ENCODE data around the gene RANBP1.

RANBP1 gene

DNA sequence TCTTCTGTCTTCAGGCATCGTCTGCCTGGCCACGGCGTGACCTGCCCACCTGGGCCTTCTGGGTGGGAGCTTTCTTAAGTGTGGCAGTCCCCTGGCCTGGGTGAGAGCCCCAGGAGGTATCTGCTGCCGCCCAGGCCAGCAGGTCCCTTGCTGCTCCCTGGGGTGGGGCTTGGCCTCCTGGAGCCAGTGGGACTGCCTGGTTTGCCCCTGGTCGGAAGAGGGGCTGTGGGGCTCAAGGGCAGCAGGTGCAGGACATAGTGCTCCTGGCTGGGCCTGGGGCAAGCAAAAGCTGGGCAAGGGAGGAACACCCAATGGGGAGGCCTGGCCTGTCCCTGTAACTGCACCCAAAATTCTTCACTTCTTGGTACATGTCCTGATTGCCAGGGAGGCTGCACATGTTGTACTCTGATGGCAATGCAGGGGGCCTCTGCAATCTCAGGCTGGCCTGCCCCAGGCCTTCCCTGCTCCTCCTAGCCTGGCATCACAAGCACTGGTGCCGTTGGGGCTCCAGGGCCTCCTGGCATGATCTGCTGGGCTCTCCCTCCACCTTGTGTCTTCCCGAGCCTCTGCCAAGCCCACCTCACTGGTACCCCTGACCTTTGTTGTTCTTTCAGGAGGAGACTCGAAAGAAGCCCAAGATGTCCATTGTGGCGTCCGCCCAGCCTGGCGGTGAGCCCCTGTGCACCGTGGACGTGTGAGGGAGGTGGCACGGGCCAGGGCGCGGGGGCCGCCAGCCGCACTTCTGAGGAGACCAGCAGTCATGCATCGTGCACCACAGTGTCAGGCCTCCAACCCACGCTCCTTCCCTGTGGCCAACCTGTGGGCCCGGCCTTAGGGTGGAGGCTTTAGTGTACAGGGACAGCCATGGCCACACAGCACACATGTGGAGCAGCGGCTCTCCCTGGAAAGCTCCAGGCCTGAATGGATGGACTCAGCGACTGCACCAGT is 6.2 kb upstream of the RANBP1 start:
- no peak for DNase-seq

DNA sequence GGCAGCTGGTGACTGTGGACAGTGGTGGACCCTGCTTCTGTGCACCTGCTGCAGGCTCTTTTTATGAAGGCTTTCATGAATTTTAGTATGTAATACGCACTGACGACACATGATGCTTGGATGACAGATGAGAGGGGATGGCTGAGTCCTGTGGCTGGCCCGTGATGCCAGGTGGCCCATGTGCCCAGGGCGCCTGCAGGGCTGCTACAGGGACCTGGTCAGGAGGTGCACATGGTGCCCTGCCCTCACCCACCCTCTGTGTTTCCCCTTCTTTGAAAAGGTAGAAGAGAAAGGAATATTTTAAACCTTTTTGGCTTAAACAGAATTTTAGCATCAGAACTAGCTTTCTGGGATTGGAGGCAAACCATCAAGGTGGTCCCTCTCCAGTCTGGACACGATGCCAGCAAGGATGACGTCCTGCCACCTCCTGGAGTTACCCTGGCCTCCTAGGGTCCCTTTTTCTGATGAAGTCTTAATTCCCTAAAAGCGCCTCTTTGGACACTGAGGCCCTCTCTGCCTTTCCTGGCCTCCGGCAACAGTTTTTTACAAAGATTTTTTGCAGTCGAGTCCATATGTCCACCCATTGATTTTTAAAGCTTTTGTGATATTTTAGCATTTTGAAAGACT is 5.4 kb upstream of the RANBP1 start:
- DNase-seq = no peak

DNA sequence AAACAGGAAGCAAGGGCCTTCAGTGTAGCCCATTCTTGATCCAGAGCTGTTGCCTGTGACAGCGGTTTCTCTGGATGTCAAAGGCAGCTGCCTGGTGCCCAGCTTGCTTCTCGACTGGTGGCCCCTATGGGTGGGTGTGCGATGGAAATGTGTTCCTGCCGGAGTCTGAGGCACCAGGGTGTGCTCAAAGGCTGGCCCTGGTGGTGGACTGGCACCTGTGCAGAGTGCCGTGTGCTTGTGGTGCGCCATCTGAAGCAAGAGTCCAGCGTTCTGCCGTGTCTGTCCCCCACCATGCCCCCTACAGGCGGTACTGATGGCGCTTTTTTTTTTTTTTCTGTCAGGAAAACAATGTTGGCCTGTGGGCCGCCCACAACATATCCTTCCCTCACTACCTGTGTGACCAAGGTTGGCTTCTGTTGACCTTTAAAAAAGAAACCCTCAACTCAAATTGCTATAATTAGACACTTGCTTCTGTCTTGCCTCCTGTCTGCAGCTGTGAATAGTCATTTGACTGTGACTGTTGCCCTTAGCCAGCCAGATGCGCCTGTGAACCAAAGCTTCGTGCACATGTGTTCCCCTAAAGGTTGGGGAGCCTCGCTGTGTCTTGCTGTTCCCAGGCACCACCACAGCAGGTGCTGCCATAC is 4.7 kb upstream of the RANBP1 start:
- DNase-seq = no peak

DNA sequence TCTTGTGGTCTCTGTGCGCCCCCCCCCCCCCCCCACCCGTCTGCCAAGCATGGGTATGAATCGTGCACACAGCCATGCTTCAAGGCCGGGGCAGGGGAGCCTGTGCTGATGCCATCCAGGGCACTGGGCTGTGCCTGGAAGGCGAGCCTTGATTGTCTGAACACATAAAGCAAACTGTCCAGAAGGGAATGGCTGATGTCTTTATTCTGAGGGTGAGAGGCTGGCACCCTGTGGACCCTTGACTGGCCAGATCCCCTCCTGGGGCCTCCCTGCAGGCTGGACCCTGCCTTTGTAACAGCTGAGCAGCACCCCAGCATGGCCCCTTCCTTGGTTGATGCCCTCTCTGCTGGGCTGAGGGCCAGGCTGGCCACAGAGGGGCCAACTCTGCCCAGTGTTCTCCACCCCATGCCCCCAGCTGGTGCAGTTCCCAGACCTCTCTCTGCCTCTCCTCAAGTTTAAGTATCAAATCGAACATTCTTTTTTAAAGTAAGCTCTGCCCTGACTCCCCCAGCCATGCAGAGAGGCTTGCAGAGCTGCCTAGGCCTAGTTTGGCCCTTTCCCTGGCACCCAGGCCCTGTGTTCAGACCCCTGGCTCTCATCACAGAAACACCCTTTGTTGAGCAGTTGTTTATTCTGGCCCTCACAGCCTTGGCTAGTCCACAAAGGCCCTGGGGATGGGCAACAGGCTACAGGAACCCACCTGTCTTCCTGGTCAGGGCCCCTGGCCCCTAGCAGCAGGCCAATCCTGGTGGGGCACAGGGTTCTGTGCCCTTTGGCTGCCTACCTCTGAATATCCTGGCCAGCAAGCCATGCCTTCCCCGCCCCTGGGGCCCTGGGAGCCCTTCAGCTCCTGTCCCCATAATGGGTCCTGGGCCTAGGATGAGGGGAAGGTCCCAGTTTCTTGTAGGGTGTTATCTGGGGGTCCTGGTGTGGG is 3.9 kb upstream of the RANBP1 start:
- DNase-seq = no peak

DNA sequence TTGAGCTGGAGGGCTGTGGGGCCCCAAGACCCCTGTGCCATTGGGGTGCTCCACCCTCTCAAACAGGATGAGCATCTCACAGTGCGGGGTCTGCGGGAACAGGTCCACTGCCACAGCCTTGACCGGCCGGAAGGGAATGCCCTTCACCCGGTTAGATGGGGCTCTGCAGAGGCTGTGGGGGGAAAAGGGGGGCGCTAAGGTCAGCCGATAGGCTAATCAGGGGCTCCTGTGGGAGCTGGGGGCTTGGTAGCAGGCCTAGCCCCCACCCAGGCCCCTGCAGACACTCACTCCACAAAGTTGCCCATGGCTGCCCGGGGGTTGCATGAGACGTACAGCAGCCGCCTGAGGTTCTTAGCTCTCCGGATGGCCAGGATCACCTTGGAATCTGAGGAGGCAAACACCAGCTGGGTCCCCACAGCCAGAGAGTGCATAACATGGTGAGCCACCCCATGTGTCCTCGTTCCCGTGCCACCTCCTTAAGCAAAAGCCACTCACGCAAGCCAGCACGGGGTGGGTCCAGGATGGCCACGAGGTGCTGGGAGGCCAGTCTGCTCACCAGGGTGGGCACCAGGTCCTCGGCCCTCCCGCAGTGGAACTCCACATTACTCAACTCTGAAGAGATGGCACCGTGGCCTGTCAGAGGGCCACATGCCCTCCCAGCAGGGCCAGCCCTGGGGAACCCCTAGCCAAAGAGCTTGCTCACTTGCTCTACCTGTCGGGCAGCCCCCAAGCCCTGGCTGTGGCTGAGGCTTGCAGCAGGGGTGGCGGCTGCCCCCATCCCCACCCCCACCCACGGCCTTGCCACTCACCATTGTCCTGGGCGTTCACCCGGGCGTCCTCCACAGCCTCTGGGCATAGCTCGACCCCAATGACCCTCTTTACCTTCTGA is 3.0 kb upstream of the RANBP1 start:
- DNase-seq = no peak

DNA sequence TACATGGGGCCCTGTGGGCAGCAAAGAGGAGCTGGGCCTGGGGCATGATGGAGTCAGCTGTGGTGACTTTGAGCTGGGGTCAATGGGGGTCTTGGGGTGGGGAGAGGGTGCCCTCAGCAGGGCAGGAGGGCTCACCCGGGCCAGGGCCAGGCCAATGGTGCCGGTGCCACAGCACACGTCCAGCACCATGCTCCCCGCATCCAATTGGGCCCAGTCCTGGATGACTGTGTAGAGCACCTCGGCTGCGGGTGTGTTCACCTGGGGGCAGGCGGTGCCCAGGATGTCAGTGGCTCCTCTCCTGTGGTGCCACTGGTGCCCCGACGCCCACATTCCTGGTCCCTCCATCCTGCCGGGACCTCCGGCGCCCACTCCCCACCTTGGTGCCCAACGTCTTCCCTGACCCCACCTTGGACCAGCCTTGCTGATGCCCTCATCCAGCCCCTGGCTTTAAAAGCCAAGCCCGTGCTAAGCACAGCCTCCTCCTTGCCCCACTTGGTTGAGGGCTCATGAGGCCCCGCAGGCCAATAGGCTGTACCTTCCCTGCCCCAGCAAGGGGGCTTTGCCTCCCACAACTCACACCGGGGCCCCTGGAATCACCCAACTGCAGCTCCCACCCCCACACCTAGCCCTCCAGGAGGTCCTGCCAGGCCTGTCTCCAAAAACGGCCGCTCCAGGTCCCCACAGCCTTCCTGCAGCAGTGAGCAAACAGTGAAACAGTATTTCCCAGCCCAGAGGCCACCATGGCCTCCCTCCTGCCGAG is 2.2 kb upstream of the RANBP1 start:
- DNase-seq = no peak

DNA sequence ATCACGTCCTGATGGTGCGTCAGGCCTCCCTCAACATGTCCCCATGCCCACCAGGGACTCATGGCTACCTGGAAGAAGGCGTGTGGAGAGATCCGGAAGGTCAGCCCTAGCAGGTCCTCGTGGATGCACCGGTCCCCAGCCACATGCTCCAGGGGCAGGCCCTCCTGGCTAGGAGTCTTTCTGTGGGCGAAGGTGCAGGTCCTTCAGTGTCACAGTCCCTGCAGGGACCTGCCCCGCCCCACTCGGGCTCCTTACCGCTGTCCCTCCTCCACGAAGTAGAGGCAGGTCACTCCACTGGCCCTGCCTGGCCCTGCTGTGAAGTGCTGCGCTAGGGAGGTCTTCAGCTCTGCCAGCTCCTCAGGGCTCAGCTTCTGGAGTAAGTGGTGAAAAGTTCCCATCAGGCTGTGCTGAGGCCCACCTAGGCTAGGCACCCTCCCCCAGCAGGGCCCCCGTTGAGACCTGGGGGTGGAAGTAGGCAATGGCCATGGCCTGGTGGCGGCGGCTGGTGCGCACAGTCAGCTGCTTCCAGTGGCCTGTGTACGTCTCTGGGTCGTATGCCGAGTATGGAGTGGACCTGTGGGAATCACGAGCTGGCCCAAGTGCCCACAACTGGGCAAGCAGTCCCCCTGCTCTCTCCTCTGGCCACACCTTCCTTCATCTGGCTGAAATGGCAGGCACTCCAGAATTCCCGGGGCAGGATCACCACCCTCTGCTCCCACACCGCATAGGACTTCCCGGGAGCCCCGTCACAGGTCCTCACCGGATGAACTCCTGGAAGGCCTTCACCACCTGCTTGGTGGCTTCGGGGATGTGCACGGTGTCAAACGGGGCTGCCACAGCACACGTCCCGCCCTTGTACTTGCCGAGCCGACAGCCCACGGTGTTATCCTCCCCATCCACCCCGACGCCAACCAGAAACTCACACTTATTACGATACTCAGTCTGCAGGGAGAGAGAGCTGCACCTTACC is 1.1 kb upstream of the RANBP1 start:
- no peak for DNase-seq

DNA sequence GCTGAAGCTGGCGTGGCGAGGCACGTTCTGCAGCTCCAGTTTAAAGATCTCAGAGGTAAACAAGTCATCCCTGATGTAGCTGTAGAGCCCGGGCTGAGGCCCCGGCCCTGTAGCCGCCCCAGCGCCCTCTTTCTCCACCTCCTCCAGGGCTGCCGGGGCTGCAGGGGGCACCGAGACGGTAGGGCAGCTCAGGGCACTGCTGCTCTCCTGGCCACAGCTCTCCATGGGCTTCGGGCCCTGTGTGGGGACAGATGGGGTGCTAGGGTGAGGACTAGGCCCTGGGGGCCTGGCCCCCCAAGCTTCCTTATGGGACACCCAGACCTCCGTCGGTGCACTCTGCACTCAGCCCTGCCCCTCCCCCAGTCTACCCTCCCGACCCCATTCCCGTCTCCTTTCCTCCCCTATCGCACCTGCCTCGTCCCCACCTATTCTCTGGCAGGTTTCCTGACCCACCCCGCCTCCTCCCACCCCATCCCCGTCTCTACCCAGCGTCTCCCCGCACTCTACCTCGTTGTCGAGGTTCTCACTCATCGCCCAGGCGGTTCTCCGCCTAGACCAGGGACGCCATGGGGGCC is 559 bp downstream of the RANBP1 start:
- no peak for DNase-seq

DNA sequence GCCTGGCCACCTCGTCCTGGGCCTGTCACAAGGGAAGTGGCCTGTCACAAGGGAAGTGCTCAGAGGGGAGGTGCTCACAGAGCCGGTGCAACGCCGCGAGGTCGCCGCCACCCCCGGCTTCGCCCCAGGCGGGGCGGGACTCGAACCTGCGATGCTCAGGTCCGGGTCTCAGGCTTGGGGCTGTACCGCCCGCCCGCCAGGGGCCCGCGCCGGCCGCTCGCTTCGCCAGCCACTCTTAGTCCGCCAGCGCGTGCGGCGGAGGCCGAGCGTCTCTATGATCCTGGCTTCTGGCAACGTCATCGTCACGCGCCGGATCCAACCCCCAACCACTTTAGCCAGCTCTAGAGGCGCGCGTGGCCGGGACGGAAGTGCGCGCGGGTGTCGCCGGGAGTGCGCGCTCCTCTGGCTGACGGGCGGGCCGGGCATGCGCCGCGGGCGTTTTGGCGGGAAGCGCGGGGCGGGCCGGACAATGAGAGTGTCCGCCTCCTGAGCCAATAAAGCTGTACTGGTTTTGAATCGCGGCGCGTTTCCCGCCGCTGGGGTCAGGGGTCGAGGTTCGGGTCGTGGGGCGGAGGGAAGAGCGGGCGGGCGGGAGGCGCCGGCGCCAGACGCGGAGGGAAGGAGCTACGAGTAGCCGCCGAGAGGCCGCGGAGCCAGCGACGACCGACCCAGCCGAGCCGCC is 1.2 kb downstream of the RANBP1 start, which contains the start of gene TRMT2A:
Gene TRMT2A (minus strand): TSS at position 276 of the 682 bp plus-strand sequence. CDS start 320 bp downstream, outside the sequence.
- DNase-seq = peak; percentile 61

DNA sequence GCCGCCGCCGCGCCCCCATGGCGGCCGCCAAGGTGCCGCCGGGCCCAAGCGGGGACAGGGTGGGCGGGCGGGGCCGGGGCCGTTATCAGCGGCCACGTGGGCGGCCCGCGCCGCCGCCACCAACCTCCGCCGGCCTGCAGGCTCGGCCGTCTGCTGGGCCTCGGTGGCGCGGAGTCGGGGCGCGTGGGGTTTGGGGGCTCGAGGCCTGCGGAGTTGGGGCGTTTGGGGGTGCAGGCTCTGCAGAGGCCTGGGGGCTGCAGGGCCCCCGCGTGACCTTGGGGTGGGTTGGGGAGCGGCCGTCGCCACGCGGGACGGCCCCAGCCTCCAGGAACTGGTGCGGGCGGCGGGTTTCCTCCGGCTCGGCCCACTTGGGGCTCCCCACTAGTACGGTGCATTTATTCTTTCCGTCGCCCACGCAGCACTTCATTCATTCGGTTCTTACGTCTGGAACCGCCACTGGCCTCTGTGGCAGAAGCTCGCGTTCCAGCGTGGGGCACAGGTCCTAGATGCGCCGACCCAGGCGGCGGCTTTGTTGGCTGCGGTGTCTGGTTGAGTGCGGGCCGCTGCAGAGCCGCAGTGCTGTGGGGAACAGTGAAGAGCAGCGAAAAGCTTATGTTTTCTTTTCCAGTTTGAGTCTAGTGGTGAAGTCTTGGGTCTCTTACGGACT is 1.9 kb downstream of the RANBP1 start:
- DNase-seq = no peak

DNA sequence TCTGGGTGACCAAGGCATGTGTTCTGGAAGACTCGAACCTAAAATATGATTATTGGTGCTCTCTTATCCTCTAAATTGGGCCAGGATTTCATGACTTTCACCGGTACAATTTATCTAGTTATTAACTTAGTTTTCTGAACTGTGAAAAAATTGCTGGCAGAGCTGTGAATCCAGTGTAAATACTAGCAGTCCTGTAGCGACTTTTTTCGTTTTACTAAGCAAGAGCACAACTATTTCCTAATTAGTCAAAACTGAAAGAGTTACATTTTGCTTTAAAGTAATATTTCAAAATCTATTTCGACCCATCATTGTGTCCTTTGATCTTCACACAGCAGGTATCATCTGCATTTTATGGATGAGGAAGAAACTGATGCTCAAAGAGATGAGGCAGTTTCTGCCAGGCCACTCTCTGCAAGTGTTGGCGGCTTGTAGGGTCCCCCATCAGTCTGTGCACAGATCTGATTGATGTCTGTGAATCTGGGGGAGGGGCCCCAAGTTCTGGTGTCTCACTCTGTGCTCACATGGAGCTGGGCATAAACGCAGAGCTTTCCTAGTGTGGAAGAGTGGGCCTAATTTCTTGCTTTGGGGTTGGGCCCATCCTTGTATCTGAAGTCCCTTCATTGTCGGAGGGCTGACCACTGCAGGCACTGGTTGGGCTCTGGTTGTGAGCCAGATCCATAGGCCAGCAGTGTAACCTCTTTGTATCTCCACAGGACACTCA is 2.6 kb downstream of the RANBP1 start:
- DNase-seq = no peak

DNA sequence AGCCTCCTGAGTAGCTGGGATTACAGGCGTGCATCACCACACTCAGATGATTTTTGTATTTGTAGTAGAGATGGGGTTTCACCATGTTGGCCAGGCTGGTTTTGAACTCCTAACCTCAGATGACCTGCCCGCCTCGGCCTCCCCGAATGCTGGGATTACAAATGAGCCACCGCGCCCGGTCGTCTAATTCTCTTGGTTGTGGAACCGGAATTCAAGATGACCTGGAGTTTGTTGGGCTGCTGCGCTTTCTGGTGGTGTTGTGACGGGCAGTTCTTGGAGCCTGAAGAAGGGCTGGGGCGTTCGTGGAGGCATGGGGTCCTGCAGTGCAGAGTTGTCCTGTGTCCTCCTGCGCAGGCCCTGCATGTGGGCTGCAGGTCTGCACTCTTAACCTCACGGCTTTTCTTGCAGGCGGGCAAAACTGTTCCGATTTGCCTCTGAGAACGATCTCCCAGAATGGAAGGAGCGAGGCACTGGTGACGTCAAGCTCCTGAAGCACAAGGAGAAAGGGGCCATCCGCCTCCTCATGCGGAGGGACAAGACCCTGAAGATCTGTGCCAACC is 6.0 kb downstream of the RANBP1 start:
- DNase-seq = no peak

DNA sequence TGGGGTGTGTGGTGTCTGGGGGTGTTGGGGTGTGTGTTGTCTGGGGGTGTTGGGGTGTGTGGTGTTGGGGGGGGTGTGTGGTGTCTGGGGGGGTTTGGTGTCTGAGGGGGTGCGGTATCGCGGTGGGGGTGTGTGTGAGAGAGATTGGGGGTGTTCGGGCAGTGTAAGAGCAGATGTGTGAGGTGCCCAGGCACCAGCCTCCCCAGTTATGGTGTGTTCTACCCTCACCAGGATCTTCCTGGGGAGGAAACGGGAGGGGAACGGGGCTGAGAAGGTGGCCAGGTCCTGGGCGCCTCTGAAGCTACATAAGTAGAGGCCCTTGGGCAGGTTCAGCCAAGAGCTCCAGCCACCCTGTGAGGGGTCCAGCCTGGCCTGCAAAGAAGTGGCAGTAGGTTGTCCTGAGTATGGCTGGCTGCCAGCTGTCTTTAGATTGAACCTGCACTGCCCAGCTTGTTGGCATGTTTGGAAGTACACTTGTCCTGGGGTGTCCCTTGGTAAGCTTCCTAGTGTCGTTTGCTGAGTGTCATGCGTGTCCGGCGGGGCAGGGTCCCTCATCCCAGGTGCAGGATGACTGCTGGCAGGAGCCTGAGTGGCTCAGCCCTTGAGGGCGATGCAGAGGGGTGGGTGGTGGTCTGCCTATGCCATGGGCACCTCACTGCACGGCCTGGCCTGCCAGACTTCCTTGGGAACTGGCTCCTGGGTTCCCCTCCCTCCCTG is 7.6 kb downstream of the RANBP1 start:
- DNase-seq = no peak

DNA sequence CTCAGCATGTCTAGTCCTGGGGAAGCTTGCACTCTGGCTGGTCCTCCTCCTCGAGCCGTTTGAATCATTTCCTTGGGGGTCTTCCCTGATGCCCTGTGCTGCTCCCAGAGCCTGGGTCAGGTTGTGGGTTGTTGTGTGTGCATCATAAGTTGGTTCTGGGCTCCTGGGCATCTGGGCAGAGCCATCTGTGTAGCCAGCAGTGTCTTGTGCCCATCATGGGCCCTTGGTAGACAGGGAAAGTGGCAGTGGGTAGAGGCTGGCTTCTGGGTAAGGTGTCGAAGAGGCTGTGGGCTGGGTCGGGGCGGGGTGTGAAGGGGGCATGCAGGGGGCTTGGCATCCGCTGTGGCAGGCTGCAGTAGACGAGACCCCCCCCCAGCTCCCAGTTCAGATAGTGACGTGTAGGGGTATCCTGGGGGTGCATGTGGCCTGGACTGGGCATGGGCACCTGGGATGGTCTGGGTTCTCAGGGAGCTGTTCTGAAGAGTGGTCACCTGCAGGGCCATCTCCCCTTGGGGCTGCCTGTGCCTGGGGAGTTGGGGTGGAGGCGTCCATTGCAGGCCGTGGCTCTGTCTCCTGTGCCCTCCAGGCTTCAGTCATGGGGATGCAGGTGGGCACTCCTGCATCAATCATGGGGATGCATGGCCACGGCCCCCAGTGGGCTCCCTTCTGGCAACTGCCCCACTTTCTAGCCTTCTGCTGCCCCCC is 8.3 kb downstream of the RANBP1 start:
- no peak for DNase-seq

Measured in NCI-H1417 treated with DMSO at 0.1 percent for 48 hours (cell line).